ENCODE data around the gene KCTD10. TPM values are rescaled to one million over a fixed set of nuclear protein-coding genes. Genes with fewer than 3 reads are reported as not detected.
A peak's percentile ranks its signal among the peaks of the same experiment; 100 is the strongest.

The KCTD10 gene
- total RNA-seq, 1 experiment from 2014 or later = 44.7 TPM

DNA sequence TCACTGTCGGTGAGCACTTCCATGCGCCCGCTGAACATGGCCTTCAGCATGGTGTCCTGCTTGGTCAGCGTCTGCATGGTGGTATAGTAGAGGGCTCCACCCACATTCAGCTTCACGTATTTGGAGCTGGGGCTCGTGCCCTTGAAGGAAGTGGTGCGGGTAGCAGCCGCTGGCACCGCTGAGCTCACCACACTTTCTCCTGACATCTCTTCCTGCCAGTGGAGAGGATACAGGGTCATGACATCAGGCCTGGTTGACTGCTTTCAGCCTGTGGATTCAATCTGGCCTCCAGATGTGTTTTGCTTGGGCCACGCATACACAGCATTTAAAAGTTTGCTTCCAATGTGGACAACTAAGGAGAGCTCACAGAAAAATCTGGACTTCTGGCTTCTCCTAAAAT is 7.6 kb downstream of the KCTD10 start (continued):
- TF ChIP-seq, protein P1, sequence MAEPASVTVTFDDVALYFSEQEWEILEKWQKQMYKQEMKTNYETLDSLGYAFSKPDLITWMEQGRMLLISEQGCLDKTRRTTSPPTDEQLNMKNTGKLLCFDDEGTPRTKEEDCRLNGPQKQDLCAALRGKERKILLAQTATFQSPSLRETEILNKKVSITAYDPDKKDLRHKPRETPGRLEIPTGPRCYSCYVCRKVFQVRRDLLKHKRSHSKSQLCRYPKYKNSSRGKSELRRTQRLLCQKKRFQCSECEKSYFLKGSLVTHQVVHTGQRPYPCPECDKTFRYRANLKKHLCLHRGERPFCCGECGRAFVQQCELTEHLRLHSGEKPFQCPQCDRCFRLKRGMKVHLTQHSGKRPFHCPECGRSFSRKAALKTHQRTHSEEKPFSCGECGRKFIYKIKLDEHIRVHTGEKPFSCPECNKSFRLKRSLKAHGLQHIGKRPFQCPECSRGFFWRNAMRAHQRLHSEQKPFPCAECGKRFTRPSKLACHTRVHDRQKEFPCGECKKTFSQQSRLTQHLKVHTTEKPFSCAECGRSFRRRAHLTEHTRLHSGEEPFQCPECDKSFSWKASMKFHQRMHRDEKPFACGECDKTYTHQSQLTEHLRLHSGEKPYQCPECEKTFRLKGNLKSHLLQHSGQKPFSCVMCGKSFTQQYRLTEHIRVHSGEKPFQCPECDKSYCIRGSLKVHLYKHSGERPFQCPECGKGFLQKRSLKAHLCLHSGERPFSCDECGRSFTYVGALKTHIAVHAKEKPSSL (CRISPR knock-in tag; conservative IDR thresholded peaks at IDR 0.05) = no peak
- no peak for TF ChIP-seq NFE2L1 (CRISPR knock-in tag; IDR thresholded peaks at IDR 0.05)
- TF ChIP-seq, protein P2, sequence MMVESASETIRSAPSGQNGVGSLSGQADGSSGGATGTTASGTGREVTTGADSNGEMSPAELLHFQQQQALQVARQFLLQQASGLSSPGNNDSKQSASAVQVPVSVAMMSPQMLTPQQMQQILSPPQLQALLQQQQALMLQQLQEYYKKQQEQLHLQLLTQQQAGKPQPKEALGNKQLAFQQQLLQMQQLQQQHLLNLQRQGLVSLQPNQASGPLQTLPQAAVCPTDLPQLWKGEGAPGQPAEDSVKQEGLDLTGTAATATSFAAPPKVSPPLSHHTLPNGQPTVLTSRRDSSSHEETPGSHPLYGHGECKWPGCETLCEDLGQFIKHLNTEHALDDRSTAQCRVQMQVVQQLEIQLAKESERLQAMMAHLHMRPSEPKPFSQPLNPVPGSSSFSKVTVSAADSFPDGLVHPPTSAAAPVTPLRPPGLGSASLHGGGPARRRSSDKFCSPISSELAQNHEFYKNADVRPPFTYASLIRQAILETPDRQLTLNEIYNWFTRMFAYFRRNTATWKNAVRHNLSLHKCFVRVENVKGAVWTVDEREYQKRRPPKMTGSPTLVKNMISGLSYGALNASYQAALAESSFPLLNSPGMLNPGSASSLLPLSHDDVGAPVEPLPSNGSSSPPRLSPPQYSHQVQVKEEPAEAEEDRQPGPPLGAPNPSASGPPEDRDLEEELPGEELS (CRISPR knock-in tag; IDR thresholded peaks at IDR 0.05) = no peak
- TF ChIP-seq FOXP1 (CRISPR knock-in tag; IDR thresholded peaks at IDR 0.05; ENCODE audit: borderline replicate concordance) = no peak
- TF ChIP-seq, protein P3, sequence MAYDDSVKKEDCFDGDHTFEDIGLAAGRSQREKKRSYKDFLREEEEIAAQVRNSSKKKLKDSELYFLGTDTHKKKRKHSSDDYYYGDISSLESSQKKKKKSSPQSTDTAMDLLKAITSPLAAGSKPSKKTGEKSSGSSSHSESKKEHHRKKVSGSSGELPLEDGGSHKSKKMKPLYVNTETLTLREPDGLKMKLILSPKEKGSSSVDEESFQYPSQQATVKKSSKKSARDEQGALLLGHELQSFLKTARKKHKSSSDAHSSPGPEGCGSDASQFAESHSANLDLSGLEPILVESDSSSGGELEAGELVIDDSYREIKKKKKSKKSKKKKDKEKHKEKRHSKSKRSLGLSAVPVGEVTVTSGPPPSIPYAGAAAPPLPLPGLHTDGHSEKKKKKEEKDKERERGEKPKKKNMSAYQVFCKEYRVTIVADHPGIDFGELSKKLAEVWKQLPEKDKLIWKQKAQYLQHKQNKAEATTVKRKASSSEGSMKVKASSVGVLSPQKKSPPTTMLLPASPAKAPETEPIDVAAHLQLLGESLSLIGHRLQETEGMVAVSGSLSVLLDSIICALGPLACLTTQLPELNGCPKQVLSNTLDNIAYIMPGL (CRISPR knock-in tag; IDR thresholded peaks at IDR 0.05) = no peak
- TF ChIP-seq GRHL2 (CRISPR knock-in tag; IDR thresholded peaks at IDR 0.05; ENCODE audit: insufficient replicate concordance, severe bottlenecking) = no peak
- TF ChIP-seq NR2C2 (CRISPR knock-in tag; IDR thresholded peaks at IDR 0.05) = no peak
- no peak for TF ChIP-seq ATF1 (CRISPR knock-in tag; IDR thresholded peaks at IDR 0.05)
- TF ChIP-seq, protein P4, sequence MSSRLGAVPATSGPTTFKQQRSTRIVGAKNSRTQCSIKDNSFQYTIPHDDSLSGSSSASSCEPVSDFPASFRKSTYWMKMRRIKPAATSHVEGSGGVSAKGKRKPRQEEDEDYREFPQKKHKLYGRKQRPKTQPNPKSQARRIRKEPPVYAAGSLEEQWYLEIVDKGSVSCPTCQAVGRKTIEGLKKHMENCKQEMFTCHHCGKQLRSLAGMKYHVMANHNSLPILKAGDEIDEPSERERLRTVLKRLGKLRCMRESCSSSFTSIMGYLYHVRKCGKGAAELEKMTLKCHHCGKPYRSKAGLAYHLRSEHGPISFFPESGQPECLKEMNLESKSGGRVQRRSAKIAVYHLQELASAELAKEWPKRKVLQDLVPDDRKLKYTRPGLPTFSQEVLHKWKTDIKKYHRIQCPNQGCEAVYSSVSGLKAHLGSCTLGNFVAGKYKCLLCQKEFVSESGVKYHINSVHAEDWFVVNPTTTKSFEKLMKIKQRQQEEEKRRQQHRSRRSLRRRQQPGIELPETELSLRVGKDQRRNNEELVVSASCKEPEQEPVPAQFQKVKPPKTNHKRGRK (CRISPR knock-in tag; IDR thresholded peaks at IDR 0.05; ENCODE audit: borderline replicate concordance) = no peak
- TF ChIP-seq ZNF317 (CRISPR knock-in tag; IDR thresholded peaks at IDR 0.05; ENCODE audit: borderline replicate concordance, low read depth) = no peak
- TF ChIP-seq, protein P5, sequence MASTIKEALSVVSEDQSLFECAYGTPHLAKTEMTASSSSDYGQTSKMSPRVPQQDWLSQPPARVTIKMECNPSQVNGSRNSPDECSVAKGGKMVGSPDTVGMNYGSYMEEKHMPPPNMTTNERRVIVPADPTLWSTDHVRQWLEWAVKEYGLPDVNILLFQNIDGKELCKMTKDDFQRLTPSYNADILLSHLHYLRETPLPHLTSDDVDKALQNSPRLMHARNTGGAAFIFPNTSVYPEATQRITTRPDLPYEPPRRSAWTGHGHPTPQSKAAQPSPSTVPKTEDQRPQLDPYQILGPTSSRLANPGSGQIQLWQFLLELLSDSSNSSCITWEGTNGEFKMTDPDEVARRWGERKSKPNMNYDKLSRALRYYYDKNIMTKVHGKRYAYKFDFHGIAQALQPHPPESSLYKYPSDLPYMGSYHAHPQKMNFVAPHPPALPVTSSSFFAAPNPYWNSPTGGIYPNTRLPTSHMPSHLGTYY (CRISPR knock-in tag; IDR thresholded peaks at IDR 0.05) = no peak
- TF ChIP-seq ZNF219 (CRISPR knock-in tag; IDR thresholded peaks at IDR 0.05; ENCODE audit: borderline replicate concordance) = no peak
- no peak for TF ChIP-seq CREB1 (CRISPR knock-in tag; IDR thresholded peaks at IDR 0.05)

DNA sequence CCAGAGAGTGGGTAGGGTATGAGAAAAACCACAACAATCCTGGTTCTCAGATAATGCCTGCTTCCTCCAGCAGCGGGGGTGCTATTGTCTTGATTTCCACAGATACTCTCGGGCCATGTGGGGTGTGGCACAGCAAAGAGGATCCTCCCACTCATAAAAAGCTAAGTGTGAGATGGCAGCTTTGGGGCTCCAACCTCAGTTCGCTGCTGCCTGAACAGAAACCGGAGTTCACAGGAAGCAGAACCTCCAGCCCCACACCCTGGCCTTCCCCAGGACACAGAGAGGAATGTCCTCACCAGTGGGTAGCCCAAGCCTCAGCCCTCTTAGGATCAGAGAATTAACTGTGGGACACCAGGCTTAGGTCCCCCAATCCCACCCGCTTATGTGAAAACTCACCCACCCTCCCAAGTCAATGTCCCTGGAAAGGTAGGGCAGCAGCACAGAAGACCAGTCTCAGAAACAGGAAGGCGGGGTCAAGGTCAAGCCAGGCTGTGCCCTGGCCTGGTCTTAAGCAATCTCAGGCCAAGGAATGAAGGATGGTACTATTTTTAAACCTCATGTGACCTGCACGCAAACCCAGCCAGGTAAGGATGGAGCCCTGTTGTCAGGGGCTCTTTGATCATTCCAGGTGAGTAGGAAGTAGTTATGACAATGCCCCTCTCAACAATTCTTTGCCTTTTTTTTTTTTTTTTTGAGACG is 9.0 kb downstream of the KCTD10 start:
- CTCF ChIA-PET = interaction anchor here (0.7 to 1.0 kb wide), 3 partner anchors 35 to 204 kb away, joined by 3 to 4 read pairs (median 3); no protein-coding TSS in a partner anchor
- peaks cover 46% of the 10 kb centered on the region for H3K4me1 Mint-ChIP-seq

More for the DNA sequence above, 9.0 kb downstream of the KCTD10 start:
- Mint-ChIP-seq H3K4me3 (no peak overlapping the region), H3K27me3 (ENCODE audit: low read depth) (no peaks in the 10 kb centered on the region), H3K27ac (peak overlapping the region; percentile 38), H3K9me3 (no peaks in the 10 kb centered on the region), H3K36me3 (peaks cover 42% of the 10 kb centered on the region)
- POLR2A ChIA-PET = no interaction called here
- no peak for TF ChIP-seq ZNF416 (CRISPR knock-in tag; IDR thresholded peaks at IDR 0.05)
- TF ChIP-seq NFATC4 (CRISPR knock-in tag; IDR thresholded peaks at IDR 0.05) = no peak
- TF ChIP-seq FOXP1 (CRISPR knock-in tag; IDR thresholded peaks at IDR 0.05; ENCODE audit: borderline replicate concordance) = no peak
- no peak for TF ChIP-seq NFYB (CRISPR knock-in tag; conservative IDR thresholded peaks at IDR 0.05; ENCODE audit: low read depth)
- no peak for TF ChIP-seq PRRX2 (CRISPR knock-in tag; IDR thresholded peaks at IDR 0.05)
- DNase-seq (ENCODE audit: low spot score) = no peak
- ATAC-seq = no peak
